GM19193 (cell line): ENCODE results near the gene KCNH1.

Experiments used
- POLR2A ChIP-seq: IDR thresholded peaks from 4 replicates; pipeline ENCODE4 v1.6.1; 2011; ENCODE audit not compliant: insufficient read depth, insufficient read length; ENCODE audit errors: extremely low read depth

Gene KCNH1

GRCh38 chr1:210883821-210884220 lies 250.1 kb downstream of the KCNH1 start:
- TF ChIP-seq POLR2A: no peak

- TF ChIP-seq POLR2A: no peak
Observed at GRCh38 chr1:210882414-210883221, 251.3 kb downstream of the KCNH1 start.

GRCh38 chr1:210878564-210878963 lies 255.4 kb downstream of the KCNH1 start:
- no peak for TF ChIP-seq POLR2A

GRCh38 chr1:210876275-210876674 lies 257.7 kb downstream of the KCNH1 start:
- TF ChIP-seq POLR2A: no peak

GRCh38 chr1:210866532-210866931 lies 267.4 kb downstream of the KCNH1 start:
- no peak for TF ChIP-seq POLR2A

GRCh38 chr1:210857705-210858104 lies 276.2 kb downstream of the KCNH1 start:
- no peak for TF ChIP-seq POLR2A

GRCh38 chr1:210857146-210857663 lies 276.7 kb downstream of the KCNH1 start:
- TF ChIP-seq POLR2A: no peak

GRCh38 chr1:210855440-210855839 lies 278.5 kb downstream of the KCNH1 start:
- no peak for TF ChIP-seq POLR2A

GRCh38 chr1:210853276-210853675 lies 280.7 kb downstream of the KCNH1 start:
- TF ChIP-seq POLR2A: no peak

- TF ChIP-seq POLR2A: no peak
Observed at GRCh38 chr1:210850556-210850955, 283.4 kb downstream of the KCNH1 start.

- no peak for TF ChIP-seq POLR2A
Observed at GRCh38 chr1:210848474-210848873, 285.5 kb downstream of the KCNH1 start.

- TF ChIP-seq POLR2A: no peak
Observed at GRCh38 chr1:210841926-210842625, 291.9 kb downstream of the KCNH1 start.

- TF ChIP-seq POLR2A: no peak
Observed at GRCh38 chr1:210830034-210831028, 303.6 kb downstream of the KCNH1 start.

- no peak for TF ChIP-seq POLR2A
Observed at GRCh38 chr1:210828996-210829596, 304.9 kb downstream of the KCNH1 start.
